HG03159 (cell line): ENCODE data around the gene CTNNBIP1.

Experiments
- ATAC-seq: cut with Tn5 transposase; IDR thresholded peaks from one replicate; pipeline ENCODE4 v1.9.1; 2021; ENCODE audit warnings: mild to moderate bottlenecking, moderate library complexity; ENCODE audit not compliant: unreplicated experiment

CTNNBIP1 gene

GRCh38 chr1:9881838-9882249 is 28.2 kb downstream of the CTNNBIP1 start:
- ATAC-seq, result no peak

GRCh38 chr1:9878404-9878803 is 31.7 kb downstream of the CTNNBIP1 start:
- ATAC-seq, result no peak

GRCh38 chr1:9877962-9878361 is 32.1 kb downstream of the CTNNBIP1 start:
- ATAC-seq, result no peak

GRCh38 chr1:9875636-9876000 is 34.5 kb downstream of the CTNNBIP1 start:
- no peak for ATAC-seq

- ATAC-seq, result peak; percentile 56
Measured at GRCh38 chr1:9874959-9875635, 35.0 kb downstream of the CTNNBIP1 start.

GRCh38 chr1:9874412-9874811 is 35.7 kb downstream of the CTNNBIP1 start:
- no peak for ATAC-seq

GRCh38 chr1:9873992-9874391 is 36.1 kb downstream of the CTNNBIP1 start:
- ATAC-seq, result no peak

GRCh38 chr1:9873385-9873784 is 36.7 kb downstream of the CTNNBIP1 start:
- ATAC-seq, result no peak

- ATAC-seq, result no peak
Measured at GRCh38 chr1:9872430-9873165, 37.5 kb downstream of the CTNNBIP1 start.

GRCh38 chr1:9871707-9872425 is 38.2 kb downstream of the CTNNBIP1 start:
- ATAC-seq, result no peak

- ATAC-seq, result no peak
Measured at GRCh38 chr1:9871021-9871420, 39.0 kb downstream of the CTNNBIP1 start.

GRCh38 chr1:9870572-9870971 is 39.5 kb downstream of the CTNNBIP1 start:
- ATAC-seq, result no peak

- no peak for ATAC-seq
Measured at GRCh38 chr1:9869831-9870251, 40.2 kb downstream of the CTNNBIP1 start.

GRCh38 chr1:9868244-9868590 is 41.9 kb downstream of the CTNNBIP1 start:
- ATAC-seq, result no peak

- no peak for ATAC-seq
Measured at GRCh38 chr1:9867408-9868243, 42.4 kb downstream of the CTNNBIP1 start.

GRCh38 chr1:9866836-9867235 is 43.2 kb downstream of the CTNNBIP1 start:
- ATAC-seq, result no peak

- ATAC-seq, result no peak
Measured at GRCh38 chr1:9865724-9866123, 44.3 kb downstream of the CTNNBIP1 start.

- no peak for ATAC-seq
Measured at GRCh38 chr1:9863371-9863770, 46.7 kb downstream of the CTNNBIP1 start.

- no peak for ATAC-seq
Measured at GRCh38 chr1:9861360-9861759, 48.7 kb downstream of the CTNNBIP1 start.

GRCh38 chr1:9860887-9861286 is 49.2 kb downstream of the CTNNBIP1 start:
- no peak for ATAC-seq
